Breast epithelium (tissue), 4 donors: Measurements from ENCODE around the gene WDR47. TPM values are rescaled to one million over a fixed set of nuclear protein-coding genes. Genes with fewer than 3 reads are reported as not detected.

Experiments
- DNase-seq, 2 donors: peaks; one replicate each; pipeline ENCODE4 v3.0.0-alpha.2; 2019; ENCODE audit warnings: low spot score in 2 of 2
- H3K27ac ChIP-seq, 2 donors: fragments of 200-600 bp; sonication (generic) in 1 of 2; one replicate each; pipeline ENCODE4 v1.5.1; 2016 to 2019; ENCODE audit warnings: mild to moderate bottlenecking in 1 of 2
- H3K27me3 ChIP-seq, 2 donors: fragments of 200-600 bp; sonication (generic) in 1 of 2; one replicate each; pipeline versions ENCODE4 v1.5.1 to v1.6.0; 2017 to 2019; ENCODE audit warnings: control low read depth in 1 of 2, mild to moderate bottlenecking in 1 of 2
- H3K36me3 ChIP-seq: fragments of 200-600 bp; one replicate; pipeline ENCODE4 v1.5.1; 2019
- H3K4me1 ChIP-seq, 2 donors: fragments of 200-600 bp; sonication (generic); one replicate each; pipeline ENCODE4 v1.5.1; 2016 to 2019; ENCODE audit warnings: control low read depth in 1 of 2
- H3K4me3 ChIP-seq, 3 donors: fragments of 200-600 bp; sonication (generic); 1 replicate in 2 of 3; 2 replicates in 1 of 3; pipeline ENCODE4 v1.5.1; 2016 to 2019; ENCODE audit warnings: mild to moderate bottlenecking in 3 of 3, moderate library complexity in 2 of 3
- H3K9me3 ChIP-seq, 2 donors: fragments of 200-600 bp; sonication (generic) in 1 of 2; one replicate each; pipeline ENCODE4 v1.5.1; 2016 to 2019; ENCODE audit warnings: control low read depth in 1 of 2
- CTCF ChIP-seq, 3 donors: fragments of 450-650 bp; IDR thresholded peaks; one replicate each; pipeline ENCODE4 v1.5.1; 2016 to 2017; ENCODE audit warnings: antibody characterized with exemption in 3 of 3, mild to moderate bottlenecking in 3 of 3, moderate library complexity in 3 of 3
- POLR2A ChIP-seq: fragments of 450-650 bp; IDR thresholded peaks from one replicate; pipeline ENCODE4 v1.6.1; 2016; ENCODE audit warnings: antibody characterized with exemption, mild to moderate bottlenecking, moderate library complexity
- POLR2AphosphoS5 ChIP-seq, 3 donors: sonication (generic); formaldehyde crosslinking; IDR thresholded peaks; one replicate each; pipeline ENCODE4 v1.6.1; 2017; ENCODE audit warnings: antibody characterized with exemption in 3 of 3
- intact Hi-C: fragments of 100-400 bp; cut with DNase I; formaldehyde crosslinking; loops from one replicate; pipeline ENCODE4 v1.15.1; 2023; ENCODE audit warnings: low total_unique reads
- total RNA-seq, 3 donors: library from RNA; depleted of rRNA; stranded (reverse); fragments of >200 nt; gene quantifications; one replicate each; pipeline ENCODE4 v1.1.0, GENCODE V29; 2016

Gene WDR47
- total RNA-seq, 3 donors from 2014 or later, result 12.3 to 16.8 (median 13.8) TPM

- no peak for DNase-seq
- H3K36me3 ChIP-seq, result no peaks in the 10 kb centered on the region
- H3K27me3 ChIP-seq, result no peaks in the 10 kb centered on the region
- no peaks in the 10 kb centered on the region for H3K9me3 ChIP-seq
- no peaks in the 10 kb centered on the region for H3K4me1 ChIP-seq
- intact Hi-C loops, result no loop called here
- no peak for TF ChIP-seq POLR2AphosphoS5 (IDR thresholded peaks at IDR 0.05)
- no peak for TF ChIP-seq POLR2A
- no peak for TF ChIP-seq CTCF (IDR thresholded peaks at IDR 0.05)
- no peak overlapping the region for H3K4me3 ChIP-seq
- no peak overlapping the region for H3K27ac ChIP-seq
These were observed 6.4 kb upstream of the WDR47 start for GRCh38 chr1:109048335-109048734.

GRCh38 chr1:109047339-109047738 lies 5.4 kb upstream of the WDR47 start:
- no peak for DNase-seq
- TF ChIP-seq CTCF (IDR thresholded peaks at IDR 0.05), result no peak
- TF ChIP-seq POLR2A, result no peak
- no peak for TF ChIP-seq POLR2AphosphoS5 (IDR thresholded peaks at IDR 0.05)
- Histone ChIP-seq H3K4me1 (no peaks in the 10 kb centered on the region), H3K36me3 (no peaks in the 10 kb centered on the region), H3K27ac (no peak overlapping the region), H3K27me3 (no peaks in the 10 kb centered on the region), H3K9me3 (no peaks in the 10 kb centered on the region), H3K4me3 (no peak overlapping the region)
- intact Hi-C loops, result no loop called here

GRCh38 chr1:109046671-109047070 lies 4.8 kb upstream of the WDR47 start:
- H3K27me3 ChIP-seq, result no peaks in the 10 kb centered on the region
- intact Hi-C loops, result no loop called here
- no peak overlapping the region for H3K27ac ChIP-seq
- no peaks in the 10 kb centered on the region for H3K36me3 ChIP-seq
- H3K4me1 ChIP-seq, result no peaks in the 10 kb centered on the region
- no peak overlapping the region for H3K4me3 ChIP-seq
- no peak for DNase-seq
- TF ChIP-seq POLR2AphosphoS5 (IDR thresholded peaks at IDR 0.05) (no peak), CTCF (IDR thresholded peaks at IDR 0.05) (no peak), POLR2A (no peak)
- no peaks in the 10 kb centered on the region for H3K9me3 ChIP-seq

- Histone ChIP-seq H3K9me3 (no peaks in the 10 kb centered on the region), H3K4me3 (no peak overlapping the region), H3K4me1 (no peaks in the 10 kb centered on the region), H3K36me3 (no peaks in the 10 kb centered on the region), H3K27me3 (no peaks in the 10 kb centered on the region), H3K27ac (no peak overlapping the region)
- no peak for TF ChIP-seq POLR2A
- TF ChIP-seq POLR2AphosphoS5 (IDR thresholded peaks at IDR 0.05), result no peak
- TF ChIP-seq CTCF (IDR thresholded peaks at IDR 0.05), result no peak
- intact Hi-C loops, result no loop called here
- DNase-seq, result no peak
These were observed 3.7 kb upstream of the WDR47 start for GRCh38 chr1:109045595-109045994.

GRCh38 chr1:109040989-109041620 lies 797 bp downstream of the WDR47 start:
- no peaks in the 10 kb centered on the region for H3K27me3 ChIP-seq
- no peaks in the 10 kb centered on the region for H3K9me3 ChIP-seq
- H3K4me1 ChIP-seq, result no peaks in the 10 kb centered on the region
- no peak for TF ChIP-seq POLR2A
- no peak for TF ChIP-seq POLR2AphosphoS5 (IDR thresholded peaks at IDR 0.05)
- TF ChIP-seq CTCF (IDR thresholded peaks at IDR 0.05), result no peak
- no peak for DNase-seq
- intact Hi-C loops, result no loop called here
- peak overlapping the region; percentile 83 to 88 for H3K27ac ChIP-seq
- no peaks in the 10 kb centered on the region for H3K36me3 ChIP-seq
- H3K4me3 ChIP-seq, result peak overlapping the region; percentile 94 to 99 (median 99)
